Esophagus muscularis mucosa (tissue), 4 donors: ENCODE data around the gene ERBB4.

Source experiments
- EP300 ChIP-seq: sonication (generic); formaldehyde crosslinking; IDR thresholded peaks from one replicate; pipeline ENCODE4 v1.6.1; 2017; ENCODE audit warnings: antibody characterized with exemption
- POLR2AphosphoS5 ChIP-seq, 2 donors: sonication (generic); formaldehyde crosslinking; IDR thresholded peaks; one replicate each; pipeline ENCODE4 v1.6.1; 2017; ENCODE audit warnings: antibody characterized with exemption in 2 of 2
- TF ChIP-seq, protein P1 (sequence below), 3 experiments: fragments of 200-600 bp in 2 of 3; fragments of 450-650 bp in 1 of 3; sonication (generic) in 2 of 3; IDR thresholded peaks; one replicate each; pipeline ENCODE4 v1.5.1; 2017 to 2019; ENCODE audit warnings: antibody characterized with exemption in 3 of 3, mild to moderate bottlenecking in 2 of 3, moderate library complexity in 1 of 3

- TF ChIP-seq, protein P1, sequence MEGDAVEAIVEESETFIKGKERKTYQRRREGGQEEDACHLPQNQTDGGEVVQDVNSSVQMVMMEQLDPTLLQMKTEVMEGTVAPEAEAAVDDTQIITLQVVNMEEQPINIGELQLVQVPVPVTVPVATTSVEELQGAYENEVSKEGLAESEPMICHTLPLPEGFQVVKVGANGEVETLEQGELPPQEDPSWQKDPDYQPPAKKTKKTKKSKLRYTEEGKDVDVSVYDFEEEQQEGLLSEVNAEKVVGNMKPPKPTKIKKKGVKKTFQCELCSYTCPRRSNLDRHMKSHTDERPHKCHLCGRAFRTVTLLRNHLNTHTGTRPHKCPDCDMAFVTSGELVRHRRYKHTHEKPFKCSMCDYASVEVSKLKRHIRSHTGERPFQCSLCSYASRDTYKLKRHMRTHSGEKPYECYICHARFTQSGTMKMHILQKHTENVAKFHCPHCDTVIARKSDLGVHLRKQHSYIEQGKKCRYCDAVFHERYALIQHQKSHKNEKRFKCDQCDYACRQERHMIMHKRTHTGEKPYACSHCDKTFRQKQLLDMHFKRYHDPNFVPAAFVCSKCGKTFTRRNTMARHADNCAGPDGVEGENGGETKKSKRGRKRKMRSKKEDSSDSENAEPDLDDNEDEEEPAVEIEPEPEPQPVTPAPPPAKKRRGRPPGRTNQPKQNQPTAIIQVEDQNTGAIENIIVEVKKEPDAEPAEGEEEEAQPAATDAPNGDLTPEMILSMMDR (IDR thresholded peaks at IDR 0.05) = no peak
- TF ChIP-seq EP300 (no peak), POLR2AphosphoS5 (IDR thresholded peaks at IDR 0.05) (no peak)
Measured at GRCh38 chr2:211946960-211947359, 591.6 kb downstream of the ERBB4 start.
